SK-N-SH (cell line): ENCODE measurements around the gene MGRN1. TPM values are rescaled to one million over a fixed set of nuclear protein-coding genes. Genes with fewer than 3 reads are reported as not detected.

ENCODE experiments used
- CTCF ChIA-PET: fragments of 300-600, 350-600 bp; formaldehyde crosslinking; extraction: SDS; loops from one replicate; lab custom pipeline; 2021; lab: Yijun Ruan, JAX
- POLR2A ChIA-PET: fragments of 350-600 bp; sonication (Branson Sonifier 250); formaldehyde crosslinking; extraction: SDS; loops from one replicate; lab custom pipeline; 2020; ENCODE audit warnings: antibody characterized with exemption, inconsistent platforms; lab: Yijun Ruan, JAX
- DNase-seq: peaks from one replicate; pipeline ENCODE4 v3.0.0; 2012
- H2AFZ ChIP-seq: fragments of 200-600 bp; sonication (generic); 2 replicates; pipeline ENCODE4 v1.8.1; 2016; ENCODE audit warnings: antibody characterized with exemption, mild to moderate bottlenecking, low read depth
- H3F3A ChIP-seq: fragments of 200-600 bp; sonication (generic); replicated peaks from 2 replicates; pipeline ENCODE3; 2016; ENCODE audit warnings: antibody characterized with exemption, mild to moderate bottlenecking; ENCODE audit not compliant: insufficient read depth
- H3K27ac ChIP-seq, 2 experiments: fragments of 200-500 bp in 1 of 2; fragments of 200-600 bp in 1 of 2; sonication (Bioruptor generic) in 1 of 2; sonication (generic), shearing (Covaris generic) in 1 of 2; 2 replicates each; pipeline versions ENCODE4 v1.5.1 to v1.6.1; 2014 to 2016; ENCODE audit warnings: low read depth in 2 of 2, inconsistent platforms in 1 of 2, low read length in 1 of 2, mild to moderate bottlenecking in 1 of 2, mixed read lengths in 1 of 2
- H3K27me3 ChIP-seq: fragments of 200-600 bp; sonication (generic), shearing (Covaris generic); 2 replicates; pipeline ENCODE4 v1.6.1; 2016; ENCODE audit warnings: mixed run types; ENCODE audit not compliant: insufficient read depth
- H3K36me3 ChIP-seq, 2 experiments: fragments of 200-500 bp in 1 of 2; fragments of 200-600 bp in 1 of 2; sonication (Bioruptor generic) in 1 of 2; sonication (generic) in 1 of 2; replicated peaks in 1 of 2; 2 replicates each; pipeline versions ENCODE3 to v1.5.1; 2014 to 2016; ENCODE audit warnings: low read length in 1 of 2, mild to moderate bottlenecking in 1 of 2; ENCODE audit not compliant: insufficient read depth in 2 of 2, control insufficient read depth in 1 of 2
- H3K4me1 ChIP-seq, 2 experiments: fragments of 200-500 bp in 1 of 2; fragments of 200-600 bp in 1 of 2; sonication (Bioruptor generic) in 1 of 2; sonication (generic), shearing (Covaris generic) in 1 of 2; 2 replicates each; pipeline versions ENCODE4 v1.5.1 to v1.6.1; 2014 to 2016; ENCODE audit warnings: low read depth in 1 of 2, low read length in 1 of 2, mixed run types in 1 of 2; ENCODE audit not compliant: insufficient read depth in 2 of 2, control insufficient read depth in 1 of 2
- H3K4me2 ChIP-seq: fragments of 200-600 bp; sonication (generic), shearing (Covaris generic); 2 replicates; pipeline ENCODE4 v1.6.1; 2017; ENCODE audit warnings: mixed run types
- H3K4me3 ChIP-seq, 2 experiments: fragments of 200-500 bp in 1 of 2; fragments of 200-600 bp in 1 of 2; sonication (Bioruptor generic) in 1 of 2; sonication (generic), shearing (Covaris generic) in 1 of 2; 2 replicates each; pipeline versions ENCODE4 v1.5.1 to v1.8.1; 2014 to 2016; ENCODE audit warnings: low read depth in 2 of 2, inconsistent platforms in 1 of 2, low read length in 1 of 2, mild to moderate bottlenecking in 1 of 2, mixed read lengths in 1 of 2, moderate library complexity in 1 of 2
- H3K79me2 ChIP-seq: fragments of 200-600 bp; sonication (generic); 2 replicates; pipeline ENCODE4 v1.8.1; 2017; ENCODE audit warnings: mild to moderate bottlenecking; ENCODE audit not compliant: insufficient read depth
- H3K9ac ChIP-seq: fragments of 200-600 bp; sonication (generic); 2 replicates; pipeline ENCODE4 v1.6.1; 2017; ENCODE audit warnings: mixed run types
- H3K9me2 ChIP-seq: fragments of 200-600 bp; sonication (generic); 2 replicates; pipeline ENCODE4 v1.6.1; 2017; ENCODE audit warnings: mixed run types
- H3K9me3 ChIP-seq: fragments of 200-600 bp; sonication (generic); 2 replicates; pipeline ENCODE4 v1.6.1; 2017; ENCODE audit warnings: mixed run types, mild to moderate bottlenecking, moderate library complexity
- H4K20me1 ChIP-seq: fragments of 200-600 bp; sonication (generic); 2 replicates; pipeline ENCODE4 v1.6.1; 2017; ENCODE audit warnings: mild to moderate bottlenecking, mixed run types; ENCODE audit not compliant: insufficient read depth
- CHD2 ChIP-seq: fragments of 150-350 bp; IDR thresholded peaks from 2 replicates; pipeline ENCODE4 v1.6.1; 2018; ENCODE audit warnings: low read length; ENCODE audit not compliant: partially characterized antibody
- CTCF ChIP-seq: fragments of 200-600 bp; sonication (generic); IDR thresholded peaks from 2 replicates; pipeline ENCODE4 v1.6.1; 2017; ENCODE audit warnings: antibody characterized with exemption, mild to moderate bottlenecking, moderate library complexity
- ELF1 ChIP-seq: IDR thresholded peaks from 2 replicates; pipeline ENCODE4 v1.4.0; 2012
- EZH2phosphoT487 ChIP-seq: fragments of 200-600 bp; sonication (generic); IDR thresholded peaks from 2 replicates; pipeline ENCODE4 v1.6.1; 2017; ENCODE audit warnings: low read depth, mixed run types, mild to moderate bottlenecking, antibody characterized with exemption, moderate library complexity, borderline replicate concordance
- FOXJ3 ChIP-seq: sonication (generic); formaldehyde crosslinking; IDR thresholded peaks from 2 replicates; pipeline ENCODE4 v1.5.1; 2020; ENCODE audit warnings: mild to moderate bottlenecking, missing genetic modification reagents
- GABPA ChIP-seq: IDR thresholded peaks from 2 replicates; pipeline ENCODE4 v1.4.0; 2012; ENCODE audit warnings: low read depth, mild to moderate bottlenecking
- JUND ChIP-seq: IDR thresholded peaks from 2 replicates; pipeline ENCODE4 v1.4.0; 2012
- MEF2A ChIP-seq: IDR thresholded peaks from 2 replicates; pipeline ENCODE4 v1.4.0; 2012; ENCODE audit warnings: low read depth, borderline replicate concordance
- NFIC ChIP-seq: IDR thresholded peaks from 2 replicates; pipeline ENCODE4 v1.4.0; 2012; ENCODE audit warnings: borderline replicate concordance
- NRF1 ChIP-seq: IDR thresholded peaks from 2 replicates; pipeline ENCODE4 v1.6.1; 2012; ENCODE audit warnings: low read depth, mild to moderate bottlenecking, low read length
- RAD21 ChIP-seq: IDR thresholded peaks from 2 replicates; pipeline ENCODE4 v1.6.1; 2012; ENCODE audit warnings: mild to moderate bottlenecking, low read length
- RCOR1 ChIP-seq: fragments of 150-350 bp; IDR thresholded peaks from 2 replicates; pipeline ENCODE4 v1.6.1; 2017; ENCODE audit warnings: antibody characterized with exemption, low read length
- REST ChIP-seq: IDR thresholded peaks from 2 replicates; pipeline ENCODE4 v1.6.1; 2012; ENCODE audit warnings: mild to moderate bottlenecking, low read depth, low read length, moderate library complexity
- RXRA ChIP-seq: IDR thresholded peaks from 2 replicates; pipeline ENCODE4 v1.4.0; 2012; ENCODE audit warnings: low read depth, mild to moderate bottlenecking, borderline replicate concordance
- SIN3A ChIP-seq: IDR thresholded peaks from 2 replicates; pipeline ENCODE4 v1.6.1; 2012; ENCODE audit warnings: low read depth, mild to moderate bottlenecking, low read length, moderate library complexity, borderline replicate concordance
- SMC3 ChIP-seq: IDR thresholded peaks from 2 replicates; pipeline ENCODE4 v1.6.1; 2012; ENCODE audit warnings: low read depth, low read length, improper control_type of control experiment
- TEAD4 ChIP-seq: IDR thresholded peaks from 2 replicates; pipeline ENCODE4 v1.4.0; 2012; ENCODE audit warnings: mild to moderate bottlenecking, borderline replicate concordance; ENCODE audit not compliant: insufficient read depth
- WGBS: methylation state at CpG from one replicate; pipeline ENCODE4 v1.1.6; 2017; ENCODE audit warnings: low lambda C conversion rate; 5-methylcytosine and 5-hydroxymethylcytosine counted together
- polyA plus RNA-seq, 3 experiments: library from polyadenylated mRNA; depleted of rRNA; stranded (reverse); fragments of >200 nt; gene quantifications; 2 replicates each; pipeline ENCODE4 v1.2.3, GENCODE V29; 2012
- TF ChIP-seq, protein P1 (sequence below): fragments of 150-350 bp; IDR thresholded peaks from 2 replicates; pipeline ENCODE4 v1.6.1; 2017; ENCODE audit warnings: antibody characterized with exemption, low read length, low read depth, borderline replicate concordance
- TF ChIP-seq, protein P2 (sequence below): IDR thresholded peaks from 2 replicates; pipeline ENCODE4 v1.4.0; 2012; ENCODE audit warnings: low read depth, borderline replicate concordance

Gene MGRN1
- polyA plus RNA-seq, 1 of the 3 experiments (the other 2 are of a cell fraction), result 13.3 TPM

DNA sequence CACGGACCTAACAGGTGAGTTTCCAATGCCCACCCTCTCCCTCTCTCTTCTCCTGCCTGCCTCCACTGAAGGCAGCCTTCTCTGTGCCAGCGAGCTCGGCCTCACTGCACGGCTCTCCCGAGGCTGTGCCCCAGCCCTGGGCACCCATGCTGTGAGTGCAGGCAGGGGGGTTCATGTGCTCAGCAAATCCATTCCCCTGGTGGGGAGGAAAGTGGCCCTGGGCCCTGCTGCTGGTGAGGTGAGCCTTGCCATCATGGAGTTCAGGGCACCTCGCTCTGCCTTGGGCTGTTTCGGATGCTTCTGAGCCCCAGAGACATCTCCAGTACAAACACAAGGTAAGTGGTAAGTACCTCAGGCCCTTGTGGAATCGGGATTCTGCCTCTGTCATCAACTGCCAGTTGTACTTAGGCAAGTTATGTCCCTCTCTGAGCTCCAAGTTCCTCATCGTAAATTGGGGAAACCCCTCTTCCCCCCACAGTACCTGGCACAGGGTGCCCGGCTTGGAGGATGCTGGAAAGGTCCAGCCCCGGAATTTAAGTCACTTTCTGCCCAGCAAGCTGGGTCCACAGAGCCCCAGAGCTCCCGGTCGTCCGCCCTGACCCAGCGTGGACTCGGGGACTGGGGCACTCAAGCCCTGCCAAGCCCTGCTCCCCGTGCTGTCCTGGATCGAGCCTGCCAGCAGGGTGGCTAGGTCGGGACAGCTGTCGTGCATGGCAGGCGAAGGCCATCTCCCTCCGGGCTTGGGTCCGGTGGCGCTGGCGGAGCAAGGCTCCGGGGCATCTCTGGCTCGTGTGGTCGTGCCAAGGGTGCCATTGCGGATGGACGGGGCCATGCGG lies 68.1 kb downstream of the MGRN1 start:
- H3F3A ChIP-seq, result peaks cover 17% of the 10 kb centered on the region
- no peak overlapping the region; the same call in 1 of the 2 replicates for H3K9ac ChIP-seq
- TF ChIP-seq EZH2phosphoT487, result no peak
- no peak for TF ChIP-seq SMC3
- no peak for TF ChIP-seq CHD2
- TF ChIP-seq CTCF, result no peak
- TF ChIP-seq, protein P1, sequence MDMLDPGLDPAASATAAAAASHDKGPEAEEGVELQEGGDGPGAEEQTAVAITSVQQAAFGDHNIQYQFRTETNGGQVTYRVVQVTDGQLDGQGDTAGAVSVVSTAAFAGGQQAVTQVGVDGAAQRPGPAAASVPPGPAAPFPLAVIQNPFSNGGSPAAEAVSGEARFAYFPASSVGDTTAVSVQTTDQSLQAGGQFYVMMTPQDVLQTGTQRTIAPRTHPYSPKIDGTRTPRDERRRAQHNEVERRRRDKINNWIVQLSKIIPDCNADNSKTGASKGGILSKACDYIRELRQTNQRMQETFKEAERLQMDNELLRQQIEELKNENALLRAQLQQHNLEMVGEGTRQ, result no peak
- no peak for TF ChIP-seq RXRA
- TF ChIP-seq FOXJ3, result no peak
- TF ChIP-seq TEAD4, result no peak
- TF ChIP-seq RCOR1, result no peak
- TF ChIP-seq GABPA, result no peak
- TF ChIP-seq REST, result no peak
- TF ChIP-seq NRF1, result no peak
- TF ChIP-seq SIN3A, result no peak
- no peak for TF ChIP-seq JUND
- no peak for TF ChIP-seq ELF1
- TF ChIP-seq, protein P2, sequence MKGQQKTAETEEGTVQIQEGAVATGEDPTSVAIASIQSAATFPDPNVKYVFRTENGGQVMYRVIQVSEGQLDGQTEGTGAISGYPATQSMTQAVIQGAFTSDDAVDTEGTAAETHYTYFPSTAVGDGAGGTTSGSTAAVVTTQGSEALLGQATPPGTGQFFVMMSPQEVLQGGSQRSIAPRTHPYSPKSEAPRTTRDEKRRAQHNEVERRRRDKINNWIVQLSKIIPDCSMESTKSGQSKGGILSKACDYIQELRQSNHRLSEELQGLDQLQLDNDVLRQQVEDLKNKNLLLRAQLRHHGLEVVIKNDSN, result no peak
- TF ChIP-seq RAD21, result no peak
- TF ChIP-seq NFIC, result no peak
- no peak for TF ChIP-seq MEF2A
- peaks cover 7 to 37% of the 10 kb centered on the region in 2 experiments for H3K36me3 ChIP-seq
- ChIA-PET POLR2A (interaction anchor here (0.6 to 1.5 kb wide), 5 partner anchors 12 to 100 kb away, joined by 3 to 5 read pairs (median 3); partner anchors contain the start of genes ANKS3 and DNAAF8), CTCF (interaction anchor here (1.5 to 1.7 kb wide), 2 partner anchors 13 to 244 kb away, joined by 5 to 7 read pairs; partner anchors contain the start of gene PPL)
- DNase-seq, result peak; percentile 78
- no peaks in the 10 kb centered on the region for H3K27me3 ChIP-seq
- H3K4me1 ChIP-seq, result peaks cover 0 to 26% of the 10 kb centered on the region in 2 experiments; a peak in 1 of 4 replicates
- H2AFZ ChIP-seq, result no peak overlapping the region
- H3K9me2 ChIP-seq, result no peaks in the 10 kb centered on the region
- H3K79me2 ChIP-seq, result peaks cover 11% of the 10 kb centered on the region; the same call in 1 of the 2 replicates
- no peaks in the 10 kb centered on the region for H4K20me1 ChIP-seq
- H3K4me2 ChIP-seq, result peak overlapping the region; percentile 87
- peak overlapping the region; percentile 91 to 97 for H3K4me3 ChIP-seq
- 21% methylated on average over 22 of the region's 31 CpGs for WGBS
- H3K9me3 ChIP-seq, result no peaks in the 10 kb centered on the region
- peak overlapping the region; percentile 26 to 67; a peak in 3 of 4 replicates for H3K27ac ChIP-seq
